H1 (cell line): Measurements from ENCODE around the gene HACE1. TPM values are rescaled to one million over a fixed set of nuclear protein-coding genes. Genes with fewer than 3 reads are reported as not detected.

Experiments
- CTCF ChIA-PET: fragments of 300-600 bp; sonication (Branson Sonifier 250); formaldehyde crosslinking; loops from one replicate; lab custom pipeline; 2021; ENCODE audit not compliant: partially characterized antibody; lab: Charles Lee
- POLR2A ChIA-PET: fragments of 300-600 bp; sonication (Branson Sonifier 250); formaldehyde crosslinking; loops from one replicate; lab custom pipeline; 2021; ENCODE audit warnings: inconsistent platforms; ENCODE audit not compliant: partially characterized antibody; lab: Charles Lee
- DNase-seq, 2 experiments: peaks; one replicate each; pipeline versions ENCODE4 v3.0.0 to v3.0.0-alpha.2; 2010 to 2022; ENCODE audit warnings: low spot score in 2 of 2, low read depth in 1 of 2, mixed read lengths in 1 of 2
- FAIRE-seq: peaks from 2 replicates; lab custom pipeline; 2011; peaks lifted over from hg19 to GRCh38; lab: Jason Lieb, UNC
- H2AFZ ChIP-seq: 2 replicates; pipeline ENCODE4 v1.8.1; 2012; ENCODE audit warnings: low read length, inconsistent platforms
- H2AK5ac ChIP-seq: 2 replicates; pipeline ENCODE4 v1.6.1; 2013; ENCODE audit warnings: low read depth, low read length
- H2BK120ac ChIP-seq: replicated peaks from 2 replicates; pipeline ENCODE3; 2013; ENCODE audit warnings: low read depth, low read length, inconsistent platforms
- H2BK12ac ChIP-seq: 2 replicates; pipeline ENCODE4 v1.6.1; 2013; ENCODE audit warnings: low read depth, low read length
- H2BK15ac ChIP-seq: 2 replicates; pipeline ENCODE4 v1.6.1; 2013; ENCODE audit warnings: low read length
- H2BK20ac ChIP-seq: 2 replicates; pipeline ENCODE4 v1.6.1; 2013; ENCODE audit warnings: low read length
- H2BK5ac ChIP-seq: 2 replicates; pipeline ENCODE4 v1.6.1; 2013; ENCODE audit warnings: low read depth, low read length
- H3K14ac ChIP-seq: 2 replicates; pipeline ENCODE4 v1.6.1; 2013; ENCODE audit warnings: inconsistent platforms; ENCODE audit not compliant: insufficient read length
- H3K18ac ChIP-seq: 2 replicates; pipeline ENCODE4 v1.6.1; 2013; ENCODE audit warnings: low read length; ENCODE audit errors: extremely low read depth
- H3K23ac ChIP-seq: 2 replicates; pipeline ENCODE4 v1.6.1; 2013; ENCODE audit warnings: inconsistent platforms; ENCODE audit not compliant: insufficient read length
- H3K23me2 ChIP-seq: 2 replicates; pipeline ENCODE4 v1.6.1; 2013; ENCODE audit warnings: low read depth, low read length
- H3K27ac ChIP-seq: 2 replicates; pipeline ENCODE4 v1.6.1; 2011; ENCODE audit warnings: low read depth, low read length, inconsistent platforms
- H3K27me3 ChIP-seq, 4 experiments: replicated peaks in 1 of 4; 1 replicate in 1 of 4; 2 replicates in 3 of 4; pipeline versions ENCODE4 v1.6.1 to v1.8.1; 2011 to 2013; ENCODE audit warnings: low read length in 3 of 4, mild to moderate bottlenecking in 3 of 4, inconsistent platforms in 2 of 4, mixed read lengths in 2 of 4, moderate library complexity in 1 of 4; ENCODE audit not compliant: control insufficient read depth in 3 of 4, insufficient read depth in 3 of 4; ENCODE audit errors: extremely low read depth in 1 of 4
- H3K36me3 ChIP-seq, 4 experiments: 2 replicates each; pipeline versions ENCODE4 v1.6.1 to v1.8.1; 2011 to 2013; ENCODE audit warnings: mild to moderate bottlenecking in 4 of 4, low read length in 3 of 4, moderate library complexity in 2 of 4, control low read depth in 1 of 4, inconsistent platforms in 1 of 4; ENCODE audit not compliant: insufficient read depth in 4 of 4, control insufficient read depth in 2 of 4
- H3K4ac ChIP-seq: replicated peaks from 2 replicates; pipeline ENCODE3; 2013; ENCODE audit warnings: low read length, low read depth, mixed read lengths, inconsistent platforms; ENCODE audit not compliant: insufficient read length
- H3K4me1 ChIP-seq, 4 experiments: replicated peaks in 1 of 4; 1 replicate in 1 of 4; 2 replicates in 3 of 4; pipeline versions ENCODE4 v1.6.1 to v1.8.1; 2011 to 2013; ENCODE audit warnings: low read length in 3 of 4, inconsistent platforms in 2 of 4, mixed read lengths in 1 of 4; ENCODE audit not compliant: insufficient read depth in 4 of 4, control insufficient read depth in 3 of 4
- H3K4me2 ChIP-seq, 2 experiments: 2 replicates each; pipeline versions ENCODE4 v1.6.1 to v1.8.1; 2011 to 2013; ENCODE audit warnings: low read depth in 2 of 2, low read length in 2 of 2, control low read depth in 1 of 2, inconsistent platforms in 1 of 2, mild to moderate bottlenecking in 1 of 2; ENCODE audit not compliant: insufficient read depth in 1 of 2
- H3K4me3 ChIP-seq, 4 experiments: fragments of 200-600, 300-600 bp in 1 of 4; sonication (generic), shearing (Covaris generic), sonication (Bioruptor Twin) in 1 of 4; 2 replicates each; pipeline versions ENCODE4 v1.5.1 to v1.8.1; 2011 to 2016; ENCODE audit warnings: low read length in 4 of 4, low read depth in 3 of 4, control low read depth in 2 of 4, inconsistent platforms in 2 of 4, mild to moderate bottlenecking in 2 of 4, mixed read lengths in 1 of 4, moderate library complexity in 1 of 4; ENCODE audit not compliant: insufficient read depth in 2 of 4; ENCODE audit errors: extremely low read depth in 1 of 4
- H3K56ac ChIP-seq: replicated peaks from 2 replicates; pipeline ENCODE3; 2013; ENCODE audit warnings: low read depth, mild to moderate bottlenecking, mixed read lengths, low read length, inconsistent platforms; ENCODE audit not compliant: insufficient read length
- H3K79me1 ChIP-seq: 2 replicates; pipeline ENCODE4 v1.6.1; 2013; ENCODE audit warnings: low read depth, low read length, control low read depth
- H3K79me2 ChIP-seq, 2 experiments: 2 replicates each; pipeline versions ENCODE4 v1.6.1 to v1.8.1; 2012 to 2013; ENCODE audit warnings: low read length in 2 of 2, mild to moderate bottlenecking in 2 of 2, inconsistent platforms in 1 of 2; ENCODE audit not compliant: insufficient read depth in 2 of 2, control insufficient read depth in 1 of 2
- H3K9ac ChIP-seq, 4 experiments: replicated peaks in 1 of 4; 1 replicate in 1 of 4; 2 replicates in 3 of 4; pipeline versions ENCODE4 v1.6.1 to v1.8.1; 2011 to 2013; ENCODE audit warnings: low read depth in 3 of 4, low read length in 3 of 4, control low read depth in 2 of 4, mild to moderate bottlenecking in 2 of 4, moderate library complexity in 2 of 4, inconsistent platforms in 1 of 4; ENCODE audit errors: extremely low read depth in 1 of 4
- H3K9me3 ChIP-seq, 2 experiments: 2 replicates each; pipeline versions ENCODE4 v1.6.1 to v1.8.1; 2012 to 2013; ENCODE audit warnings: mild to moderate bottlenecking in 2 of 2, moderate library complexity in 2 of 2, control low read depth in 1 of 2, inconsistent platforms in 1 of 2, low read depth in 1 of 2, low read length in 1 of 2, mixed read lengths in 1 of 2; ENCODE audit not compliant: insufficient read depth in 2 of 2
- H4K20me1 ChIP-seq, 2 experiments: replicated peaks in 1 of 2; 2 replicates each; pipeline versions ENCODE3 to v1.8.1; 2011 to 2013; ENCODE audit warnings: inconsistent platforms in 2 of 2, low read length in 2 of 2, mild to moderate bottlenecking in 1 of 2; ENCODE audit not compliant: insufficient read depth in 2 of 2, control insufficient read depth in 1 of 2
- H4K5ac ChIP-seq: 2 replicates; pipeline ENCODE4 v1.6.1; 2013; ENCODE audit warnings: low read length, low read depth, mixed read lengths, inconsistent platforms; ENCODE audit not compliant: insufficient read length
- H4K8ac ChIP-seq: 2 replicates; pipeline ENCODE4 v1.8.0; 2013; ENCODE audit warnings: mild to moderate bottlenecking, moderate library complexity, low read length, inconsistent platforms; ENCODE audit not compliant: insufficient read depth; ENCODE audit errors: extremely low read depth
- H4K91ac ChIP-seq: replicated peaks from 2 replicates; pipeline ENCODE3; 2013; ENCODE audit warnings: low read length, mixed read lengths, inconsistent platforms; ENCODE audit not compliant: insufficient read length
- ATF3 ChIP-seq: IDR thresholded peaks from 2 replicates; pipeline ENCODE4 v1.6.1; 2011; ENCODE audit warnings: low read depth, mild to moderate bottlenecking, low read length; ENCODE audit not compliant: insufficient read depth
- CEBPB ChIP-seq: IDR thresholded peaks from 2 replicates; pipeline ENCODE4 v1.6.1; 2012; ENCODE audit warnings: low read depth, low read length
- EP300 ChIP-seq, 2 experiments: IDR thresholded peaks; 1 replicate in 1 of 2; 2 replicates in 1 of 2; pipeline ENCODE4 v1.6.1; 2011 to 2012; ENCODE audit warnings: low read depth in 2 of 2, low read length in 2 of 2, mild to moderate bottlenecking in 2 of 2, borderline replicate concordance in 1 of 2, inconsistent platforms in 1 of 2, moderate library complexity in 1 of 2
- FOSL1 ChIP-seq: IDR thresholded peaks from 2 replicates; pipeline ENCODE4 v1.6.1; 2011; ENCODE audit warnings: mild to moderate bottlenecking, low read depth, low read length, moderate library complexity; ENCODE audit not compliant: insufficient read depth
- KDM1A ChIP-seq: fragments of 200-600, 300-600 bp; sonication (generic); IDR thresholded peaks from 2 replicates; pipeline ENCODE4 v1.7.1; 2016; ENCODE audit warnings: mild to moderate bottlenecking, low read length, borderline replicate concordance
- KDM4A ChIP-seq: IDR thresholded peaks from one replicate; pipeline ENCODE4 v1.7.1; 2012; ENCODE audit warnings: low read depth, mild to moderate bottlenecking, moderate library complexity, low read length, inconsistent platforms; ENCODE audit not compliant: severe bottlenecking
- RAD21 ChIP-seq, 2 experiments: IDR thresholded peaks in 1 of 2; conservative IDR thresholded peaks in 1 of 2; 2 replicates each; pipeline ENCODE4 v1.6.1; 2011; ENCODE audit warnings: low read depth in 2 of 2, low read length in 2 of 2, improper control_type of control experiment in 1 of 2, inconsistent platforms in 1 of 2, mild to moderate bottlenecking in 1 of 2, moderate library complexity in 1 of 2
- SAP30 ChIP-seq: fragments of 300-600 bp; sonication (generic); IDR thresholded peaks from 2 replicates; pipeline ENCODE4 v1.7.1; 2012; ENCODE audit warnings: low read length, moderate library complexity, mild to moderate bottlenecking, inconsistent platforms; ENCODE audit not compliant: insufficient read depth, insufficient replicate concordance
- TEAD4 ChIP-seq: IDR thresholded peaks from 2 replicates; pipeline ENCODE4 v1.6.1; 2012; ENCODE audit warnings: low read depth, low read length, inconsistent platforms, mixed read lengths
- ZNF274 ChIP-seq: IDR thresholded peaks from 2 replicates; pipeline ENCODE4 v1.7.0; 2012; ENCODE audit warnings: low read length, borderline replicate concordance; ENCODE audit errors: extremely low read depth
- WGBS, 2 experiments: shearing (Covaris generic) in 1 of 2; methylation state at CpG; one replicate each; pipeline versions ENCODE4 v1.1.6 to v1.1.7; 2013 to 2015; ENCODE audit warnings: low lambda C conversion rate in 2 of 2, mixed read lengths in 2 of 2, inconsistent platforms in 1 of 2, low coverage in 1 of 2, missing lambda C conversion rate in 1 of 2; ENCODE audit not compliant: insufficient replicate concordance in 2 of 2, insufficient coverage in 1 of 2, insufficient read length in 1 of 2; ENCODE audit errors: extremely low coverage in 1 of 2, missing lambda C conversion rate in 1 of 2; 5-methylcytosine and 5-hydroxymethylcytosine counted together
- polyA plus RNA-seq, 7 experiments: library from polyadenylated mRNA; depleted of rRNA in 3 of 7; stranded (reverse) in 5 of 7; unstranded in 2 of 7; fragments of >200 nt in 5 of 7; fragments of 200-250 nt in 2 of 7; gene quantifications; 1 replicate in 5 of 7; 2 replicates in 1 of 7; 4 replicates in 1 of 7; pipeline versions ENCODE4 v1.2.1 to v1.2.3, GENCODE V29; 2011 to 2013; ENCODE audit warnings: missing spikeins in 2 of 7, mixed read lengths in 2 of 7
- total RNA-seq: library from RNA; stranded (reverse); fragmentation: NEBNext Ultra II Directional; extraction: Animal tissue kit (Norgen Biotek cat#: 25700); gene quantifications from 2 replicates; pipeline ENCODE4 v1.2.1, GENCODE V29; 2021

HACE1 gene
- total and polyA plus RNA-seq, 2 of the 8 experiments (the other 6 are each of a cell fraction or from before 2014, with no cell fraction given) = 7.1 to 21.3 TPM

DNA sequence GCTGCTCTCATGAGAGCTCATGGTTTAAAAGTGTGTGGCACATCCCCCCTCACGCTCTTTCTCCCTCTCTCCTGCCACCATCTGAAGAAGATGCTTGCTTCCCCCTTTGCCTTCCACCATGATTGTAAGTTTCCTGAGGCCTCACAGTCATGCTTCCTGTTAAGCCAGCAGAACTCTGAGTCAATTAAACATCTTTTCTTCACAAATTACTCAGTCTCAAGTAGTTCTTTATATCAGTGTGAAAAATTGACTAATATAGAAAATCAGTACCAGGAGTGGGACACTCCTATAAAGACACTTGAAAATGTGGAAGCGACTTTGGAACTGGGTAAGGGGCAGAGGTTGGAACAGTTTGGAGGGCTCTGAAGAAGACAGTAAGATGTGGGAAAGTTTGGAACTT is 45.0 kb downstream of the HACE1 start:
- Histone ChIP-seq H3K9ac (no peak overlapping the region), H3K14ac (no peak overlapping the region), H2AK5ac (no peak overlapping the region), H4K91ac (no peak overlapping the region), H2BK20ac (no peak overlapping the region), H4K5ac (no peak overlapping the region), H2BK120ac (no peak overlapping the region), H3K18ac (no peak overlapping the region), H2BK12ac (no peak overlapping the region), H3K9me3 (no peaks in the 10 kb centered on the region), H3K79me1 (no peaks in the 10 kb centered on the region), H2BK5ac (no peak overlapping the region), H4K20me1 (no peaks in the 10 kb centered on the region), H2AFZ (no peak overlapping the region), H3K36me3 (no peaks in the 10 kb centered on the region), H4K8ac (no peak overlapping the region), H3K27ac (no peak overlapping the region), H3K4me1 (peaks cover 0 to 4% (median 0%) of the 10 kb centered on the region in 4 experiments; a peak in 2 of 7 replicates), H2BK15ac (no peak overlapping the region), H3K23me2 (no peaks in the 10 kb centered on the region), H3K56ac (no peak overlapping the region), H3K4me3 (no peak overlapping the region), H3K4me2 (no peak overlapping the region), H3K4ac (no peak overlapping the region), H3K23ac (no peak overlapping the region), H3K79me2 (no peaks in the 10 kb centered on the region), H3K27me3 (no peaks in the 10 kb centered on the region)
- WGBS, 2 experiments = 93% methylated on average over 2 of the region's 2 CpGs; no CpG with 5 or more reads in 1 of the 2 experiments
- no peak for FAIRE-seq
- CTCF ChIA-PET = interaction anchor here (1.0 kb wide), 1 partner anchor 275 kb away, joined by 3 read pairs; no protein-coding TSS in a partner anchor
- DNase-seq = no peak
- POLR2A ChIA-PET = no interaction called here
- no peak for TF ChIP-seq KDM4A
- TF ChIP-seq TEAD4 = no peak
- no peak for TF ChIP-seq SAP30
- TF ChIP-seq EP300 (IDR thresholded peaks at IDR 0.05; ENCODE audit: borderline replicate concordance in 1 of 2, low read depth in 2 of 2, low read length in 2 of 2) = no peak
- no peak for TF ChIP-seq RAD21 (IDR thresholded peaks at IDR 0.05 in 1 of 2, conservative IDR thresholded peaks at IDR 0.05 in 1 of 2; ENCODE audit: low read depth in 2 of 2, low read length in 2 of 2)
- no peak for TF ChIP-seq ATF3
- no peak for TF ChIP-seq FOSL1
- TF ChIP-seq KDM1A = no peak
- TF ChIP-seq ZNF274 = no peak
- TF ChIP-seq CEBPB = no peak
